OCI-LY1 (cell line): ENCODE measurements around the gene TRAF3IP1.

ENCODE experiments used
- CTCF ChIP-seq: fragments of 200-600 bp; sonication (generic), shearing (Covaris generic); IDR thresholded peaks from 2 replicates; pipeline ENCODE4 v1.5.1; 2017; ENCODE audit warnings: mild to moderate bottlenecking, antibody characterized with exemption, low read length, moderate library complexity, mixed read lengths
- EZH2 ChIP-seq: fragments of 200-600 bp; sonication (generic), shearing (Covaris generic); IDR thresholded peaks from 2 replicates; pipeline ENCODE4 v1.8.0; 2017; ENCODE audit warnings: borderline replicate concordance, mixed run types, mild to moderate bottlenecking, antibody characterized with exemption, low read length, moderate library complexity, mixed read lengths

GRCh38 chr2:238358769-238359168 lies 38.5 kb downstream of the TRAF3IP1 start:
- TF ChIP-seq CTCF = no peak
- TF ChIP-seq EZH2 = no peak
